ACC112 (cell line): ENCODE data around the gene MAP1LC3B2.

ENCODE experiments used
- H2AFZ ChIP-seq: fragments of 200-600 bp; sonication (generic); one replicate; pipeline ENCODE4 v1.6.0; 2017; ENCODE audit warnings: antibody characterized with exemption, low read length; ENCODE audit not compliant: unreplicated experiment
- H3K27ac ChIP-seq: fragments of 200-600 bp; sonication (generic); 2 replicates; pipeline ENCODE4 v1.5.1; 2014; ENCODE audit warnings: low read depth, mild to moderate bottlenecking, antibody characterized with exemption, low read length, moderate library complexity
- H3K27me3 ChIP-seq: fragments of 200-600 bp; sonication (generic); 2 replicates; pipeline ENCODE4 v1.6.1; 2014; ENCODE audit warnings: mild to moderate bottlenecking, antibody characterized with exemption, low read length, moderate library complexity, mixed read lengths; ENCODE audit not compliant: insufficient read depth
- H3K36me3 ChIP-seq: fragments of 200-600 bp; sonication (generic); 2 replicates; pipeline ENCODE4 v1.6.1; 2016; ENCODE audit warnings: mild to moderate bottlenecking, antibody characterized with exemption, low read length, moderate library complexity, mixed read lengths; ENCODE audit not compliant: insufficient read depth
- H3K4me1 ChIP-seq: fragments of 200-600 bp; sonication (generic); one replicate; pipeline ENCODE4 v1.6.1; 2016; ENCODE audit warnings: low read length, mixed read lengths; ENCODE audit not compliant: insufficient read depth, unreplicated experiment, control insufficient read depth
- H3K4me3 ChIP-seq: fragments of 200-600 bp; sonication (generic); 2 replicates; pipeline ENCODE4 v1.5.1; 2014; ENCODE audit warnings: mild to moderate bottlenecking, low read depth, low read length
- H3K79me2 ChIP-seq: fragments of 200-600 bp; sonication (generic); one replicate; pipeline ENCODE4 v1.6.0; 2016; ENCODE audit warnings: low read length; ENCODE audit not compliant: control insufficient read depth, unreplicated experiment, insufficient read depth

MAP1LC3B2 gene

GRCh38 chr12:116528065-116528464, 31.1 kb upstream of the MAP1LC3B2 start:
- peak overlapping the region; percentile 56; the same call in 1 of the 2 replicates for H3K27ac ChIP-seq
- peaks cover 34% of the 10 kb centered on the region for H3K4me1 ChIP-seq
- no peaks in the 10 kb centered on the region for H3K36me3 ChIP-seq
- no peaks in the 10 kb centered on the region for H3K27me3 ChIP-seq
- no peaks in the 10 kb centered on the region for H3K79me2 ChIP-seq
- no peak overlapping the region for H2AFZ ChIP-seq
- H3K4me3 ChIP-seq = peak overlapping the region; percentile 18; the same call in 1 of the 2 replicates

DNA sequence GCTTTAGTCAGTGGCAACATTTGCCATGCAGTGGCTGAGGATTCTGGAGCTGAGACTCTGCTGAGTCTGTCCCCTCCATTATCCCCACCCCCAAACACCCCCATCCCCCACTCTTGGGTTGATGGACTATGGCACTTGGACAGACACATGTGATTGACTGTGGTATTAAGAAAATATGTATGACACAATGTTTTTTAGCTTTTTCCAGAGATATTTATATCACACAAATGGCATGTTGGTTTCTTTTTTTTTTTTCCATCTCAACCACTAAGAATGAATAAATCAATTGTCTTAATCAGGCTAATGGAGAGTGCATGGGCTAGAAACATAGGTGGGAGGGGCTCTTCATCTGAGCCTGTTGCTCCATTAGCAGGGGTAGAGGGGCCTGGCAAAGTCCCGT, 30.7 kb upstream of the MAP1LC3B2 start:
- Histone ChIP-seq H3K27ac (peak overlapping the region; percentile 56; the same call in 1 of the 2 replicates), H3K4me1 (peaks cover 34% of the 10 kb centered on the region), H3K79me2 (no peaks in the 10 kb centered on the region), H2AFZ (peak overlapping the region; percentile 46), H3K36me3 (no peaks in the 10 kb centered on the region), H3K27me3 (no peaks in the 10 kb centered on the region), H3K4me3 (peak overlapping the region; percentile 18; the same call in 1 of the 2 replicates)

GRCh38 chr12:116529048-116529447, 30.1 kb upstream of the MAP1LC3B2 start:
- no peaks in the 10 kb centered on the region for H3K79me2 ChIP-seq
- H3K36me3 ChIP-seq = no peaks in the 10 kb centered on the region
- H3K4me3 ChIP-seq = no peak overlapping the region
- peak overlapping the region; percentile 56; the same call in 1 of the 2 replicates for H3K27ac ChIP-seq
- peaks cover 34% of the 10 kb centered on the region for H3K4me1 ChIP-seq
- H2AFZ ChIP-seq = peak overlapping the region; percentile 46
- no peaks in the 10 kb centered on the region for H3K27me3 ChIP-seq

DNA sequence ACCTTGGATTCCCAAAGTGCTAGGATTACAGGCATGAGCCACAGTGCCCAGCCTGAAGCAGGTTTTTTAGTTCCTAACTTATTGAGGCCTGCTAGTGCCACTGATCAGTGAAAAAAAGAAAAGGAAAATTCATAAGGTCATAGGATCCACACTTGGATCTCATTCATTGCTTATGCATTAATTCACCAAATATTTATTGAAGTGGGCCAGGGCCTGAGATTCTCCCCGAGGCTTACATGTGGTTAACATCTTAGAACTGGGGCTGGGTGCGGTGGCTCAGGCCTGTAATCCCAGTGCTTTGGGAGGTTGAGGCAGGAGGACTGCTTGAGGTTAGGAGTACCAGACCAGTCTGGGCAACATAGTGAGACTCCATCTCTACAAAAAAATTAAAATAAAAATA, 29.5 kb upstream of the MAP1LC3B2 start:
- no peak overlapping the region for H3K4me3 ChIP-seq
- H3K36me3 ChIP-seq = no peaks in the 10 kb centered on the region
- no peaks in the 10 kb centered on the region for H3K27me3 ChIP-seq
- H3K27ac ChIP-seq = no peak overlapping the region
- no peaks in the 10 kb centered on the region for H3K79me2 ChIP-seq
- H2AFZ ChIP-seq = no peak overlapping the region
- H3K4me1 ChIP-seq = peaks cover 30% of the 10 kb centered on the region

- H3K36me3 ChIP-seq = no peaks in the 10 kb centered on the region
- H3K27ac ChIP-seq = no peak overlapping the region
- peaks cover 18% of the 10 kb centered on the region for H3K4me1 ChIP-seq
- H3K4me3 ChIP-seq = no peak overlapping the region
- H3K79me2 ChIP-seq = no peaks in the 10 kb centered on the region
- H3K27me3 ChIP-seq = no peaks in the 10 kb centered on the region
- H2AFZ ChIP-seq = no peak overlapping the region
Measured at GRCh38 chr12:116532428-116532827, 26.8 kb upstream of the MAP1LC3B2 start.

GRCh38 chr12:116532986-116533342, 26.2 kb upstream of the MAP1LC3B2 start:
- H2AFZ ChIP-seq = peak overlapping the region; percentile 59
- no peaks in the 10 kb centered on the region for H3K79me2 ChIP-seq
- no peaks in the 10 kb centered on the region for H3K36me3 ChIP-seq
- H3K27me3 ChIP-seq = no peaks in the 10 kb centered on the region
- H3K4me1 ChIP-seq = peaks cover 12% of the 10 kb centered on the region
- H3K27ac ChIP-seq = no peak overlapping the region
- H3K4me3 ChIP-seq = peak overlapping the region; percentile 73

GRCh38 chr12:116533343-116534251, 25.6 kb upstream of the MAP1LC3B2 start:
- peaks cover 6% of the 10 kb centered on the region for H3K4me1 ChIP-seq
- H3K27me3 ChIP-seq = no peaks in the 10 kb centered on the region
- H2AFZ ChIP-seq = peak overlapping the region; percentile 73
- no peak overlapping the region for H3K27ac ChIP-seq
- H3K79me2 ChIP-seq = no peaks in the 10 kb centered on the region
- H3K4me3 ChIP-seq = peak overlapping the region; percentile 73
- H3K36me3 ChIP-seq = no peaks in the 10 kb centered on the region

- Histone ChIP-seq H3K27ac (no peak overlapping the region), H3K79me2 (no peaks in the 10 kb centered on the region), H3K27me3 (no peaks in the 10 kb centered on the region), H3K4me1 (no peaks in the 10 kb centered on the region), H3K4me3 (peak overlapping the region; percentile 73), H3K36me3 (no peaks in the 10 kb centered on the region), H2AFZ (peak overlapping the region; percentile 73)
Measured at GRCh38 chr12:116534311-116535121, 24.7 kb upstream of the MAP1LC3B2 start.

DNA sequence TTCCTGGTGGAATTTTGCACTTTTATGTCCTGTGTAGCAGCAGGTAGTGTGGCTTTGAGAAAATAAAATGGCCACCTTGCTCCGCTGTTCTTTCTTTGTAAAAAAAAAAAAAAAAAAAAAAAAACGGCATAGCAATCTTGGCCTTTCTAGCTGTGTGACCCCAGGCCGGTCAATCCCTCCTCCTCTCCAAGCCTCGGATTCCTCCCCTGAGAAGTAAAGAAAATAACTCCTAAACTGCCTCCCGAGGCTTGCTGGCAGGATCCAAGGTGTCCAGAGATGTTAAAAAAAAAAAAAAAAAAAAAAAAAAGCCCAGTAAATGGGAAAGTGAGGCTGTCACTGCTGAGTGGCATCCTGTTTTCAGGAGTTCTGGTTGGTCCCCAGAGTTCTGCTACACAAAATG, 23.9 kb upstream of the MAP1LC3B2 start:
- Histone ChIP-seq H3K4me3 (no peak overlapping the region), H2AFZ (no peak overlapping the region), H3K36me3 (no peaks in the 10 kb centered on the region), H3K27ac (no peak overlapping the region), H3K4me1 (no peaks in the 10 kb centered on the region), H3K27me3 (no peaks in the 10 kb centered on the region), H3K79me2 (no peaks in the 10 kb centered on the region)

DNA sequence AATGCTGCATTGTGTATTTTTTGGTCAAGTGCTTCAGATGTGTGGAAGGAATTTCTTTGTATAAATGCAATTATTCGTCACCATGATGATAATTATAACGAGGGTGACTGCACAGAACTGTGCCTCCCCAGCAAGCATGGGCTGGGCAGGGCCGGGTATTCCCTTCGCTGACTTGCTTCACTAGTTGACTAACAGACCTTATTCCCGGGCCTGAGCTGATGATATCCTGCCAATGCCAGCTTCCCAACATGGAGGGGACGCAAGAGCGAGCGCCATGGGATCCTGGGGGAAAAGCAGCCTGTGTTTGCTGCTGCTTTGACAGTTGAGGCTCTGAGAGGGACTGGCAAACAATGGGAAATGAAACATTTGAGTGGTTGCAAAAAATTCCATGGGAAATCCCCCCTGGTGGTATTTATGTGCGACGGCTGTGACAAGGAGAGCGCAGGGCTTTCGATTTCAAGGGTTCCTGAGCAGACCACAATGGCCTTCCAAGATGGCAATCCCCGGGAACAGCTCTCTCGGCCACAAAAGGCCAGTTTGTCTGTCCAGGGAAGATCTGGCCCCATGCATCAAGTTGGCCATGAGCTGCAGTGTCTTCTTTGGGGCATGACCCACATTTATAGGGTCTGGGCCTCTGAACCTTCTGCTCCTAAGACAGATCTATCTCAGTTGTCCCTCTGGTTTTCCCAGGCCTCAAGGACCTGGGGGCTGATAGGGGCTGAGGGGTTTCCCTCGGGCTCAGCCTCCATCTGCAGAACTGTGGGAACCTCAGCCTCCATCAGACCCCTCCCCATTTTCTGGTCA, 21.9 kb upstream of the MAP1LC3B2 start:
- no peaks in the 10 kb centered on the region for H3K36me3 ChIP-seq
- H2AFZ ChIP-seq = no peak overlapping the region
- H3K79me2 ChIP-seq = no peaks in the 10 kb centered on the region
- H3K27me3 ChIP-seq = no peaks in the 10 kb centered on the region
- H3K4me3 ChIP-seq = no peak overlapping the region
- H3K4me1 ChIP-seq = no peaks in the 10 kb centered on the region
- H3K27ac ChIP-seq = no peak overlapping the region
